NB4 (cell line): Measurements from ENCODE around the gene SUV39H2.

Experiments
- DNase-seq: peaks from one replicate; pipeline ENCODE4 v3.0.0; 2010; ENCODE audit warnings: low read depth
- H3K4me3 ChIP-seq: one replicate; pipeline ENCODE4 v1.5.1; 2011; ENCODE audit warnings: mild to moderate bottlenecking, low read depth, low read length, moderate library complexity
- CTCF ChIP-seq: IDR thresholded peaks from one replicate; pipeline ENCODE4 v1.5.1; 2012; ENCODE audit warnings: low read depth, low read length
- MAX ChIP-seq: IDR thresholded peaks from 2 replicates; pipeline ENCODE4 v1.6.1; 2011; ENCODE audit warnings: low read depth, low read length
- MYC ChIP-seq: IDR thresholded peaks from 2 replicates; pipeline ENCODE4 v1.6.1; 2011; ENCODE audit warnings: low read depth, low read length
- POLR2A ChIP-seq: IDR thresholded peaks from 2 replicates; pipeline ENCODE4 v1.6.1; 2011; ENCODE audit warnings: mild to moderate bottlenecking; ENCODE audit not compliant: insufficient read length; ENCODE audit errors: extremely low read depth

The SUV39H2 gene

GRCh38 chr10:14844948-14845347 lies 33.7 kb upstream of the SUV39H2 start:
- no peak for TF ChIP-seq MAX
- no peak for TF ChIP-seq POLR2A
- no peak for TF ChIP-seq MYC
- TF ChIP-seq CTCF, result no peak
- DNase-seq, result no peak
- no peak overlapping the region for H3K4me3 ChIP-seq

GRCh38 chr10:14852236-14852635 lies 26.4 kb upstream of the SUV39H2 start:
- TF ChIP-seq MAX (no peak), POLR2A (no peak)
- no peak for DNase-seq
- H3K4me3 ChIP-seq, result no peak overlapping the region

GRCh38 chr10:14855453-14855852 lies 23.2 kb upstream of the SUV39H2 start:
- TF ChIP-seq MYC (no peak), MAX (no peak), CTCF (no peak), POLR2A (no peak)
- DNase-seq, result no peak
- H3K4me3 ChIP-seq, result no peak overlapping the region

- no peak overlapping the region for H3K4me3 ChIP-seq
- no peak for DNase-seq
- TF ChIP-seq MYC (no peak), CTCF (no peak), POLR2A (no peak), MAX (no peak)
Measured at GRCh38 chr10:14858338-14858960, 20.2 kb upstream of the SUV39H2 start.

- TF ChIP-seq MAX (no peak), MYC (no peak), POLR2A (no peak), CTCF (no peak)
- no peak for DNase-seq
- no peak overlapping the region for H3K4me3 ChIP-seq
Measured at GRCh38 chr10:14859043-14859442, 19.6 kb upstream of the SUV39H2 start.

- no peak overlapping the region for H3K4me3 ChIP-seq
- no peak for DNase-seq
- no peak for TF ChIP-seq CTCF
- TF ChIP-seq MYC, result no peak
- TF ChIP-seq MAX, result no peak
- TF ChIP-seq POLR2A, result no peak
Measured at GRCh38 chr10:14859775-14860174, 18.9 kb upstream of the SUV39H2 start.
